Mucosa of descending colon (tissue), 3 donors: ENCODE results near the gene NPEPL1. TPM values are rescaled to one million over a fixed set of nuclear protein-coding genes. Genes with fewer than 3 reads are reported as not detected.

Experiments used
- ATAC-seq: fragments of 200-7000 bp; cut with Tn5 transposase; one replicate; pipeline ENCODE4 v1.9.1; 2020; ENCODE audit warnings: mild to moderate bottlenecking, moderate library complexity
- DNase-seq, 3 donors: peaks; one replicate each; pipeline ENCODE4 v3.0.0-alpha.2; 2020
- H3K36me3 ChIP-seq: fragments of 200-600 bp; one replicate; pipeline ENCODE4 v1.8.0; 2021; ENCODE audit warnings: low read depth, mild to moderate bottlenecking
- H3K4me1 ChIP-seq: fragments of 200-600 bp; one replicate; pipeline ENCODE4 v1.8.0; 2021; ENCODE audit warnings: low read depth, mild to moderate bottlenecking
- H3K4me3 ChIP-seq: fragments of 200-600 bp; one replicate; pipeline ENCODE4 v1.8.0; 2021; ENCODE audit warnings: mild to moderate bottlenecking
- H3K9me3 ChIP-seq: fragments of 200-600 bp; one replicate; pipeline ENCODE4 v1.8.0; 2021; ENCODE audit warnings: mild to moderate bottlenecking
- CTCF ChIP-seq: fragments of 200-600 bp; IDR thresholded peaks from one replicate; pipeline ENCODE4 v1.8.0; 2022; ENCODE audit warnings: antibody characterized with exemption, mild to moderate bottlenecking
- intact Hi-C, 2 donors: fragments of 100-400 bp; cut with DNase I in 1 of 2; cut with micrococcal nuclease in 1 of 2; formaldehyde crosslinking; loops; one replicate each; pipeline versions ENCODE4 v1.11.0 to v1.11.1; 2022; cut with DNase I, micrococcal nuclease
- total RNA-seq, 3 donors: library from RNA; stranded (reverse); fragmentation: NEBNext Ultra II Directional in 2 of 3; extraction: Animal tissue kit (Norgen Biotek cat#: 25700) in 2 of 3; gene quantifications; one replicate each; pipeline versions ENCODE4 v1.2.1 to v1.2.4, GENCODE V29; 2021 to 2023
- donor health status: DM: no; HTN: no; CAD: no; lungs with moderate emphysema.
- donor health status: DM: no; HTN: no; CAD: no.
- donor health status: DM: no; HTN: yes; CAD: no.

NPEPL1 gene
- total RNA-seq, 3 donors from 2014 or later = 26.8 to 41.6 (median 30.8) TPM

- H3K4me3 ChIP-seq = no peak overlapping the region
- intact Hi-C loops = no loop called here
- no peak for TF ChIP-seq CTCF
- no peaks in the 10 kb centered on the region for H3K36me3 ChIP-seq
- peaks cover 16% of the 10 kb centered on the region for H3K4me1 ChIP-seq
- H3K9me3 ChIP-seq = no peaks in the 10 kb centered on the region
- DNase-seq = no peak
- ATAC-seq = no peak
Observed at GRCh38 chr20:58695084-58695722, 2.6 kb downstream of the NPEPL1 start.

GRCh38 chr20:58695895-58696375 is 3.3 kb downstream of the NPEPL1 start:
- DNase-seq (no peak), ATAC-seq (no peak)
- Histone ChIP-seq H3K9me3 (no peaks in the 10 kb centered on the region), H3K36me3 (no peaks in the 10 kb centered on the region), H3K4me1 (peaks cover 16% of the 10 kb centered on the region), H3K4me3 (no peak overlapping the region)
- TF ChIP-seq CTCF = no peak
- intact Hi-C loops = no loop called here

- H3K36me3 ChIP-seq = no peaks in the 10 kb centered on the region
- intact Hi-C loops = no loop called here
- DNase-seq = no peak
- H3K4me1 ChIP-seq = peaks cover 16% of the 10 kb centered on the region
- H3K9me3 ChIP-seq = no peaks in the 10 kb centered on the region
- H3K4me3 ChIP-seq = no peak overlapping the region
- no peak for ATAC-seq
- TF ChIP-seq CTCF = no peak
Observed at GRCh38 chr20:58696411-58696961, 3.9 kb downstream of the NPEPL1 start.

- ATAC-seq = no peak
- no peak overlapping the region for H3K4me3 ChIP-seq
Observed at GRCh38 chr20:58697201-58697866, 4.7 kb downstream of the NPEPL1 start.

More at GRCh38 chr20:58697201-58697866, 4.7 kb downstream of the NPEPL1 start:
- H3K9me3 ChIP-seq = no peaks in the 10 kb centered on the region
- no peak for TF ChIP-seq CTCF
- DNase-seq = no peak
- H3K36me3 ChIP-seq = no peaks in the 10 kb centered on the region
- H3K4me1 ChIP-seq = peaks cover 14% of the 10 kb centered on the region
- intact Hi-C loops = no loop called here
